Peyer's patch (tissue), 4 donors: ENCODE results near the gene GGT1.
A peak's percentile ranks its signal among the peaks of the same experiment; 100 is the strongest.

Source experiments
- POLR2A ChIP-seq, 2 donors: fragments of 450-650 bp; IDR thresholded peaks; one replicate each; pipeline ENCODE4 v1.5.1; 2017; ENCODE audit warnings: antibody characterized with exemption in 2 of 2, mild to moderate bottlenecking in 2 of 2, moderate library complexity in 2 of 2
- TF ChIP-seq, protein P1 (sequence below), 6 experiments: fragments of 450-650 bp in 4 of 6; fragments of 200-600 bp in 2 of 6; sonication (generic) in 1 of 6; IDR thresholded peaks; one replicate each; pipeline ENCODE4 v1.5.1; 2017 to 2019; ENCODE audit warnings: antibody characterized with exemption in 6 of 6, mild to moderate bottlenecking in 3 of 6, moderate library complexity in 1 of 6

DNA sequence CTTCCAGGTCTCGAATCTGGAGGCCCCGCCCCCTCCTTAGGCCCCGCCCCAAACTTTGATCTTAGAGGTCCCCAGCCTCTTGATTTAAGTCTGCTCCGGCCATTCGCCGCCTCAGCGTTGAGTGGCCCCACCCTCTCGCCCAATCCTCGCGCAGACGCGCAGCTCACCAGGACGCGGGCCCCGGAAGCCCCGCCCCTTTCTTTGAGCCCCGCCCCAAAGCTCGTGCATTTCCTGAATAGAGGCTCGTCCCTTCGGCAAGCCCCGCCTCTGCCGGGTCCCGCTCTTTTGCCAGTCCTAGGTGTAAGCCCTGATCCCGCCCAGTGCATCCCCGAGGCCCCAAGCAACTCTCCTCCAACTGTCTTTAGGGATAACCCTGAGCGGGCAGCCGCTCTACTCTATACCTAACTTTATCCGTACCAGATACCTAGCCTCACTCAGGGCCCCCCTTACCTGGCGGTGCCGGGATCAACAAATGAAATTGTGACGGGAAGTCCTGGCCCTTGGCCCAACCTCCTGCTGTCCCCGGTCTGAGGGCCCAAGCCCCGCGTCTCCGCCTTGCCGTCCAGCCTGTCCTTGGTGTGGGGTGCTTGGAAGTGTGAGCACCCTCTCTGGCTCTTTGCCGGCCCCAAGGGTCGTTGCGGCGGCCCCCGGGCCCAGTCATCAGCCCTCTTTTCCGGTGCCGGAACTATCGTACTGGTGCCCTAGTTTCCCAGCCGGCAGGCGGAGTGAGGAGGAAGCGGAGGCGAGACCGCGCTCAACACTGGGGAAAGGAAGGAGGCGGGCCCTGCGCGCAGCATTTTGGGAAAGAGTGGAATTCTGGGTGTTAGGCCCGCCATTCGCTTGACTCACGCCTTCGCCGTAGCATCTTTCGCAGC, 47.6 kb upstream of the GGT1 start, which contains the start of gene SNRPD3:
- TF ChIP-seq, protein P1, sequence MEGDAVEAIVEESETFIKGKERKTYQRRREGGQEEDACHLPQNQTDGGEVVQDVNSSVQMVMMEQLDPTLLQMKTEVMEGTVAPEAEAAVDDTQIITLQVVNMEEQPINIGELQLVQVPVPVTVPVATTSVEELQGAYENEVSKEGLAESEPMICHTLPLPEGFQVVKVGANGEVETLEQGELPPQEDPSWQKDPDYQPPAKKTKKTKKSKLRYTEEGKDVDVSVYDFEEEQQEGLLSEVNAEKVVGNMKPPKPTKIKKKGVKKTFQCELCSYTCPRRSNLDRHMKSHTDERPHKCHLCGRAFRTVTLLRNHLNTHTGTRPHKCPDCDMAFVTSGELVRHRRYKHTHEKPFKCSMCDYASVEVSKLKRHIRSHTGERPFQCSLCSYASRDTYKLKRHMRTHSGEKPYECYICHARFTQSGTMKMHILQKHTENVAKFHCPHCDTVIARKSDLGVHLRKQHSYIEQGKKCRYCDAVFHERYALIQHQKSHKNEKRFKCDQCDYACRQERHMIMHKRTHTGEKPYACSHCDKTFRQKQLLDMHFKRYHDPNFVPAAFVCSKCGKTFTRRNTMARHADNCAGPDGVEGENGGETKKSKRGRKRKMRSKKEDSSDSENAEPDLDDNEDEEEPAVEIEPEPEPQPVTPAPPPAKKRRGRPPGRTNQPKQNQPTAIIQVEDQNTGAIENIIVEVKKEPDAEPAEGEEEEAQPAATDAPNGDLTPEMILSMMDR (IDR thresholded peaks at IDR 0.05): peak in 5 of 6 experiments; percentile 5 to 61 (median 21)
- peak; percentile 65 to 67 for TF ChIP-seq POLR2A (IDR thresholded peaks at IDR 0.05)
